ENCODE measurements around the gene SIRT5. TPM values are rescaled to one million over a fixed set of nuclear protein-coding genes. Genes with fewer than 3 reads are reported as not detected.

Gene SIRT5
- total RNA-seq, 1 experiment from 2014 or later: 19.0 TPM

GRCh38 chr6:13649393-13649792, 75.0 kb downstream of the SIRT5 start:
- Mint-ChIP-seq H3K9me3 (ENCODE audit: unreplicated experiment) (no peaks in the 10 kb centered on the region), H3K4me3 (ENCODE audit: unreplicated experiment) (no peak overlapping the region), H3K4me1 (ENCODE audit: low read depth, unreplicated experiment) (peaks cover 8% of the 10 kb centered on the region), H3K27ac (ENCODE audit: unreplicated experiment) (no peak overlapping the region), H3K36me3 (ENCODE audit: insufficient read depth, unreplicated experiment) (peaks cover 6% of the 10 kb centered on the region), H3K27me3 (ENCODE audit: insufficient read depth, unreplicated experiment) (no peaks in the 10 kb centered on the region)
- no TSS peak for BruUV-seq (replicated peaks)
- CTCF ChIA-PET: interaction anchor here (0.7 to 1.2 kb wide), 2 partner anchors 25 to 75 kb away, joined by 3 to 8 read pairs; partner anchors contain the start of gene SIRT5
- DNase-seq: no peak
- Histone ChIP-seq H3K4me1 (no peaks in the 10 kb centered on the region), H3K27me3 (replicated peaks; ENCODE audit: control insufficient read depth, insufficient read depth, low read length) (no peaks in the 10 kb centered on the region), H3K9me3 (no peaks in the 10 kb centered on the region), H3K4me3 (ENCODE audit: low read depth, low read length) (no peak overlapping the region), H3K36me3 (ENCODE audit: control insufficient read depth, insufficient read depth, low read length) (no peaks in the 10 kb centered on the region)
- intact Hi-C loops (cut with micrococcal nuclease; ENCODE audit: unreplicated experiment): no loop called here
- POLR2A ChIA-PET: no interaction called here
- TF ChIP-seq CTCF (IDR thresholded peaks at IDR 0.05; ENCODE audit: insufficient read depth in 1 of 2, low read depth in 1 of 2, low read length in 1 of 2, severe bottlenecking in 1 of 2, unreplicated experiment in 1 of 2): no peak

DNA sequence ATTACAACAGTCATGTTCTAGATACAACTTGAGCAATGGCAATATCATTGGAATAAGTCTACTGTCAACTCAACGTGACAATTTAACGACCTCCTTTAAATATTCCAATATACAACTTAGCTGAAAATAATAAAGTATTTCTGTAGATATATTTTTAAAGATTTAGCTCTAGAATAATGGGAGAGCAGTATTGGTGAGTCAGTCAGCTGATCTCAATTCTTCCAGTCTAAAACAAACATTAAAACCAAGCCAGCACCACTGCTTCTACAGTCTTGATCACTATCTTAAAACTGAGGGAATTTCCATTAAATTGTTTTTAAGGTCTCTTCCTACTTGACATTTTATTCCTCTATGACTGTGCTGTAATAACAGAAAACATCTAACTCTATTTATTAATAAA, 78.9 kb downstream of the SIRT5 start:
- CTCF ChIA-PET: no interaction called here
- no peak for DNase-seq
- no peak for TF ChIP-seq CTCF (IDR thresholded peaks at IDR 0.05; ENCODE audit: insufficient read depth in 1 of 2, low read depth in 1 of 2, low read length in 1 of 2, severe bottlenecking in 1 of 2, unreplicated experiment in 1 of 2)
- H3K4me3 Mint-ChIP-seq (ENCODE audit: unreplicated experiment): no peak overlapping the region
- Histone ChIP-seq H3K36me3 (ENCODE audit: control insufficient read depth, insufficient read depth, low read length) (no peaks in the 10 kb centered on the region), H3K4me1 (no peaks in the 10 kb centered on the region), H3K9me3 (no peaks in the 10 kb centered on the region), H3K27me3 (replicated peaks; ENCODE audit: control insufficient read depth, insufficient read depth, low read length) (no peaks in the 10 kb centered on the region), H3K4me3 (ENCODE audit: low read depth, low read length) (no peak overlapping the region)
- intact Hi-C loops (cut with micrococcal nuclease; ENCODE audit: unreplicated experiment): no loop called here
- H3K27me3 Mint-ChIP-seq (ENCODE audit: insufficient read depth, unreplicated experiment): no peaks in the 10 kb centered on the region
- no peaks in the 10 kb centered on the region for H3K9me3 Mint-ChIP-seq (ENCODE audit: unreplicated experiment)
- POLR2A ChIA-PET: interaction anchor here (0.6 kb wide), 1 partner anchor 15 kb away, joined by 3 read pairs; no protein-coding TSS in a partner anchor
- no TSS peak for BruUV-seq (replicated peaks)
- peaks cover 8% of the 10 kb centered on the region for H3K4me1 Mint-ChIP-seq (ENCODE audit: low read depth, unreplicated experiment)
- no peaks in the 10 kb centered on the region for H3K36me3 Mint-ChIP-seq (ENCODE audit: insufficient read depth, unreplicated experiment)
- H3K27ac Mint-ChIP-seq (ENCODE audit: unreplicated experiment): no peak overlapping the region

- no peaks in the 10 kb centered on the region for H3K36me3 Mint-ChIP-seq (ENCODE audit: insufficient read depth, unreplicated experiment)
- H3K27me3 ChIP-seq (replicated peaks; ENCODE audit: control insufficient read depth, insufficient read depth, low read length): no peaks in the 10 kb centered on the region
- H3K4me3 ChIP-seq (ENCODE audit: low read depth, low read length): no peak overlapping the region
- no peak for DNase-seq
- no peaks in the 10 kb centered on the region for H3K27me3 Mint-ChIP-seq (ENCODE audit: insufficient read depth, unreplicated experiment)
- CTCF ChIA-PET: no interaction called here
- H3K4me1 Mint-ChIP-seq (ENCODE audit: low read depth, unreplicated experiment): peaks cover 4% of the 10 kb centered on the region
- no peaks in the 10 kb centered on the region for H3K9me3 Mint-ChIP-seq (ENCODE audit: unreplicated experiment)
- intact Hi-C loops (cut with micrococcal nuclease; ENCODE audit: unreplicated experiment): no loop called here
- POLR2A ChIA-PET: no interaction called here
- no TSS peak for BruUV-seq (replicated peaks)
- H3K36me3 ChIP-seq (ENCODE audit: control insufficient read depth, insufficient read depth, low read length): no peaks in the 10 kb centered on the region
- TF ChIP-seq CTCF (IDR thresholded peaks at IDR 0.05; ENCODE audit: insufficient read depth in 1 of 2, low read depth in 1 of 2, low read length in 1 of 2, severe bottlenecking in 1 of 2, unreplicated experiment in 1 of 2): no peak
- no peaks in the 10 kb centered on the region for H3K4me1 ChIP-seq
- no peaks in the 10 kb centered on the region for H3K9me3 ChIP-seq
- no peak overlapping the region for H3K27ac Mint-ChIP-seq (ENCODE audit: unreplicated experiment)
- no peak overlapping the region for H3K4me3 Mint-ChIP-seq (ENCODE audit: unreplicated experiment)
Observed at GRCh38 chr6:13654496-13654895, 80.1 kb downstream of the SIRT5 start.

Data from Caco-2 (cell line).